AG09309 (cell line): Measurements from ENCODE around the gene CTTNBP2.

Source experiments
- DNase-seq: peaks from one replicate; pipeline ENCODE4 v3.0.0-alpha.2; 2010; ENCODE audit warnings: low read depth
- H3K4me3 ChIP-seq: 2 replicates; pipeline ENCODE4 v1.5.1; 2011; ENCODE audit warnings: mild to moderate bottlenecking, low read depth, low read length, moderate library complexity; ENCODE audit not compliant: control insufficient read depth
- TF ChIP-seq, protein P1 (sequence below): IDR thresholded peaks from 2 replicates; pipeline ENCODE4 v1.5.1; 2011; ENCODE audit warnings: mild to moderate bottlenecking, low read depth, low read length, inconsistent platforms; ENCODE audit not compliant: insufficient read depth, control insufficient read depth; ENCODE audit errors: missing control alignments

CTTNBP2 gene

GRCh38 chr7:117784315-117784714, 88.9 kb downstream of the CTTNBP2 start:
- no peak for DNase-seq
- no peak overlapping the region for H3K4me3 ChIP-seq
- TF ChIP-seq, protein P1, sequence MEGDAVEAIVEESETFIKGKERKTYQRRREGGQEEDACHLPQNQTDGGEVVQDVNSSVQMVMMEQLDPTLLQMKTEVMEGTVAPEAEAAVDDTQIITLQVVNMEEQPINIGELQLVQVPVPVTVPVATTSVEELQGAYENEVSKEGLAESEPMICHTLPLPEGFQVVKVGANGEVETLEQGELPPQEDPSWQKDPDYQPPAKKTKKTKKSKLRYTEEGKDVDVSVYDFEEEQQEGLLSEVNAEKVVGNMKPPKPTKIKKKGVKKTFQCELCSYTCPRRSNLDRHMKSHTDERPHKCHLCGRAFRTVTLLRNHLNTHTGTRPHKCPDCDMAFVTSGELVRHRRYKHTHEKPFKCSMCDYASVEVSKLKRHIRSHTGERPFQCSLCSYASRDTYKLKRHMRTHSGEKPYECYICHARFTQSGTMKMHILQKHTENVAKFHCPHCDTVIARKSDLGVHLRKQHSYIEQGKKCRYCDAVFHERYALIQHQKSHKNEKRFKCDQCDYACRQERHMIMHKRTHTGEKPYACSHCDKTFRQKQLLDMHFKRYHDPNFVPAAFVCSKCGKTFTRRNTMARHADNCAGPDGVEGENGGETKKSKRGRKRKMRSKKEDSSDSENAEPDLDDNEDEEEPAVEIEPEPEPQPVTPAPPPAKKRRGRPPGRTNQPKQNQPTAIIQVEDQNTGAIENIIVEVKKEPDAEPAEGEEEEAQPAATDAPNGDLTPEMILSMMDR, result no peak

GRCh38 chr7:117782761-117783160, 90.5 kb downstream of the CTTNBP2 start:
- TF ChIP-seq, protein P1, result no peak
- no peak overlapping the region for H3K4me3 ChIP-seq
- no peak for DNase-seq

DNA sequence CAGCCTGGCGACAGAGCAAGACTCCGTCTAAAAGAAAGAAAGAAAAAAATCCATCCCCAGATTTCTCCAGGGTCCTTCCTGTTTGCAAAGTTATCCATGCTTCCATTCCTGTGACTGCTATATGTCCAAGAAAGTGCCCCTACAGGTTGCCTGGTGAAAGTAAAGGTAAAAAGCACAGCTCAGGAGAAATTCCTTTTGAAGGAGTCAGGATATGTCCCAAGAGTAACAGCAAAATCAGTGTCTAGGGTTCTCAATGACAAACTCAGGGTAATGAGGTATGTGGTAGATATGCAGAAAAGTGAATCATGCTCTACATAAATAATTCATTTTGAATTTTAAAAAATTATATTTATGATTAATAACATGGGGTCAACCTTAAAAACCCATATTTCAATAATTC, 91.5 kb downstream of the CTTNBP2 start:
- no peak overlapping the region for H3K4me3 ChIP-seq
- TF ChIP-seq, protein P1, result no peak
- no peak for DNase-seq

DNA sequence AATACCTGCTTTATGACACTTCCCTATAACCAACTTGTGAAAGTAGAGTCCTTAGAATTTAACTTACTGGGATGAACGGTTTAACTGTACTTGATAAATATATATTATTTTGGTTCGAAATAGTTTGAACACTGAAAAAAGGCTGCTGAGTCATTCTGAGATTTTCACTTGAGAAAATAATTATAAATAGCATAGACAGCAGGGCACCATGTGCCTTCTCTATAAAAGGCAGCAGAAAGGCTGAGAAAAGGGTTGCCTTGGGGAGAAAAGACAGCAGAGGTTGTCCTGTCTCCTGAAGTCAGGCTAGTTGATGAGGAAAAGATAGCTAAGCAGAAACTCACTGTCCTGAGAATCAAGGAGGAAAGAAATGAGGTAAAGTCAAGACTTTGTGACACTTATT, 92.4 kb downstream of the CTTNBP2 start:
- no peak for DNase-seq
- TF ChIP-seq, protein P1, result no peak
- no peak overlapping the region for H3K4me3 ChIP-seq

DNA sequence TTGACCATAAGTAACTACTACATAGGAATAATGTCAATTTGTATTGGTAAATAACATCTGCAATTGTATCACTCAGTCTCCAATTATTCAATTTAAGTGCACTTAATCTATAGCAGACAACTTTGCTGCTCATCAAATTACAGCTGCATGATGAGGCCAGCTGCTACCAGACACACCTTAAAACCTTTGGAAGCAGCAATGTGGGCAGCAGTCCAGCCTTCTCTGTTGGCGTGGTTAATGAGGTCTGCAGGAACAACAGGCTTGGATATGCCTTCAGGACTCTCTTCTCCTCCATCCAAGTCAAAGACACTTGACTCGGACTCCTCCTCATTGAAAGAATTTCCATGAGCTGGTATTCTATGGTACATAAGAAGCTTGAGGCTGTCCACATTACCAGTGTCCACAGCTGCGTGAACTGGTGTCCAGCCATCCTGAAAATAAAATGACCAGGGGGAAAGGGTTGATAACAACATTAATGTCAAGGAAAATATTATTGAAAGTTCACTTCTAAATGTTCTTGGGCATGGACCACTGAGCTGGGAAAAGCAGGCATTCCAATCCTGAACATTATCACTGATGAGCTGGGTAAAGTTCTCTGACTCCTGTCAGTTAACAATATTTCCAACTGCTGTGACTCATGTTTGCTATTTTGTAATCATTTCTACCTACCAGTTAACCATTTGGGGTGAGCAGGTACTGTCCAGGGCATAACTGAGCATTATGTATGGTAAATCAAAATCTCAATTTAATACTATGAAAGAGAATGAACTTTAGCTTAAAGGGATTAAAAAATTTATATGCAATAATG, 95.7 kb downstream of the CTTNBP2 start:
- H3K4me3 ChIP-seq, result no peak overlapping the region
- no peak for DNase-seq
- TF ChIP-seq, protein P1, result no peak

- H3K4me3 ChIP-seq, result no peak overlapping the region
- TF ChIP-seq, protein P1, result no peak
- DNase-seq, result no peak
These were observed 97.0 kb downstream of the CTTNBP2 start for GRCh38 chr7:117776224-117776623.

- H3K4me3 ChIP-seq, result no peak overlapping the region
- TF ChIP-seq, protein P1, result no peak
- DNase-seq, result no peak
These were observed 97.4 kb downstream of the CTTNBP2 start for GRCh38 chr7:117775801-117776200.
